ENCODE data around the gene PNPLA7. TPM values are rescaled to one million over a fixed set of nuclear protein-coding genes. Genes with fewer than 3 reads are reported as not detected.

The PNPLA7 gene
- total and polyA plus RNA-seq, 12 donors: 0.83 to 22.6 (median 9.4) TPM

DNA sequence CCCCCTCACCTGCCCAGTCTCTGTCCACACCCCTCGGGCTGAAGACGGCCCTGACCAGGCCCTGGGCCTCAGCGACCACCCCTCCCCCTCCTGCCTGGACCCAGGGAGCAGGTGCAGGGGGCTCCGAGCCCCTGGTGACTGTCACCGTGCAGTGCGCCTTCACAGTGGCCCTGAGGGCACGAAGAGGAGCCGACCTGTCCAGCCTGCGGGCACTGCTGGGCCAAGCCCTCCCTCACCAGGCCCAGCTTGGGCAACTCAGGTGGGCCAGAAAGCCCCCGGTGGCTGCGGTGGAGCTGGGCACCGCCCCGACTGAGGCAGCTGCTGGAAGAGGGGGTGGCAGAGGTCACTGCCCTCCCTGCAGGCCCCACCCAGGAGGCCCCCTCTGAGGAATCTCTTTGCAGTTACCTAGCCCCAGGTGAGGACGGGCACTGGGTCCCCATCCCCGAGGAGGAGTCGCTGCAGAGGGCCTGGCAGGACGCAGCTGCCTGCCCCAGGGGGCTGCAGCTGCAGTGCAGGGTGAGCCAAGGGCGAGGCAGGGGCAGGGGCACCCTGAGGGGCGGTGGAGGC is 116.8 kb downstream of the PNPLA7 start:
- H3K9me3 ChIP-seq: no peaks in the 10 kb centered on the region
- WGBS, 2 donors: 86% methylated on average over 19 of the region's 19 CpGs
- DNase-seq: peak in 1 of 2 donors; percentile 12
- peaks cover 0 to 5% (median 0%) of the 10 kb centered on the region in 9 donors for H3K4me1 ChIP-seq
- no peak for ATAC-seq
- intact Hi-C loops (cut with DNase I): loop anchor here in 1 of 10 donors (10.0 kb wide), 1 partner anchor 91 kb away; no protein-coding TSS in a partner anchor
- H3K27ac ChIP-seq: no peak overlapping the region
- H3K36me3 ChIP-seq: no peaks in the 10 kb centered on the region
- H3K4me3 ChIP-seq: no peak overlapping the region
- H3K27me3 ChIP-seq: no peaks in the 10 kb centered on the region
- no peak for TF ChIP-seq CTCF (IDR thresholded peaks at IDR 0.05)

DNA sequence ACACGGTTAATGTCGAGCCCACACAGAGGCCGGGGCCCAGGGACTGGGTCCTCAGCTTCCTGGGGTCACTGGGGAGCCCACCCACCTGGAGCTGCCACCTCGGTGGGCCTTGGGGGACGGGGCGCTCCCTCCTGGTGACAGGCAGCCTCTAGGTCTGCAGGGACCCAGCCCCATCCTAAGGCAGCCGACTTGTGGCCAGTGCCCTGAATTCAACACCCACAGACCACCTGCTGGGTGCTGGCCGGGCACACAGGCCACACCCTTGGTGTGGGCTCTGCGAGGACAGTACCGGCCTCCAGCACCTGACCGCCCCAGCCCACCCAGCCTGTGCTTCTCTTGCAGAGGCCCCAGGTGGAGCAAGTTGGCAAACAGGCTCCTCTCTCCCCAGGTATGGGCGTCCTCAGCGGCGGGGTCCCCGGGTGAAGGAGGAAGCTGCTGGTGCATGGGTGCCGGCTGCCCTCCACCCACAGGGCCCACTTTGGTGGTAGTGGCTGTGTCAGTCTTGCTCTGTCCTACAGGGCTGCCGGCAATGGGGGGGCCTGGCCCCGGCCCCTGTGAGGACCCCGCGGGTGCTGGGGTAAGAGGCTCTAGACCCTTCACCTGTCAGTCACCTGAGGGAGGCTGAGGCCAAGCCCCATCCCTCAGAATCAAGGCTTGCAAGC is 117.4 kb downstream of the PNPLA7 start:
- 91 to 93% methylated on average over 20 of the region's 20 CpGs for WGBS, 2 donors
- no peak overlapping the region for H3K27ac ChIP-seq
- no peaks in the 10 kb centered on the region for H3K36me3 ChIP-seq
- H3K4me1 ChIP-seq: peaks cover 0 to 5% (median 0%) of the 10 kb centered on the region in 9 donors
- TF ChIP-seq CTCF (IDR thresholded peaks at IDR 0.05): no peak
- ATAC-seq (no peak), DNase-seq (peak in 1 of 2 donors; percentile 14)
- intact Hi-C loops (cut with DNase I): loop anchor here in 1 of 10 donors (10.0 kb wide), 1 partner anchor 92 kb away; no protein-coding TSS in a partner anchor
- no peak overlapping the region for H3K4me3 ChIP-seq
- H3K27me3 ChIP-seq: no peaks in the 10 kb centered on the region
- no peaks in the 10 kb centered on the region for H3K9me3 ChIP-seq

GRCh38 chr9:137431416-137431931 is 118.7 kb downstream of the PNPLA7 start:
- ATAC-seq: no peak
- intact Hi-C loops (cut with DNase I): loop anchor here in 1 of 10 donors (10.0 kb wide), 1 partner anchor 93 kb away; no protein-coding TSS in a partner anchor
- no peaks in the 10 kb centered on the region for H3K27me3 ChIP-seq

More at GRCh38 chr9:137431416-137431931, 118.7 kb downstream of the PNPLA7 start:
- DNase-seq: peak in 1 of 2 donors; percentile 8
- TF ChIP-seq CTCF (IDR thresholded peaks at IDR 0.05): no peak
- Histone ChIP-seq H3K27ac (no peak overlapping the region), H3K4me1 (peaks cover 0 to 5% (median 0%) of the 10 kb centered on the region in 9 donors), H3K36me3 (no peaks in the 10 kb centered on the region), H3K4me3 (no peak overlapping the region), H3K9me3 (no peaks in the 10 kb centered on the region)
- WGBS, 2 donors: 81 to 87% methylated on average over 21 of the region's 21 CpGs

All from heart right ventricle (tissue), 16 donors.